ENCODE measurements around the gene SLC49A3.
"Not testable (repeated sequence)": the region's sequence is repeated elsewhere in the genome, so short reads cannot be mapped to it uniquely, and the experiment has no call there.

SLC49A3 gene

GRCh38 chr4:680091-680490 is 8.9 kb downstream of the SLC49A3 start:
- peak in 1 of 2 experiments; percentile 21 for DNase-seq

- DNase-seq, result peak in 1 of 2 experiments; percentile 21
Measured at GRCh38 chr4:679629-680028, 9.3 kb downstream of the SLC49A3 start.

GRCh38 chr4:679104-679481 is 9.9 kb downstream of the SLC49A3 start:
- peak in 1 of 2 experiments; percentile 16 for DNase-seq

GRCh38 chr4:678331-679103 is 10.4 kb downstream of the SLC49A3 start:
- peak in 1 of 2 experiments; percentile 18 for DNase-seq

- DNase-seq, result peak in 1 of 2 experiments; percentile 23
Measured at GRCh38 chr4:677431-678293, 11.3 kb downstream of the SLC49A3 start.

GRCh38 chr4:676871-677235 is 12.1 kb downstream of the SLC49A3 start:
- no peak for DNase-seq

GRCh38 chr4:675980-676870 is 12.7 kb downstream of the SLC49A3 start:
- DNase-seq, result peak in 1 of 2 experiments; percentile 26

GRCh38 chr4:675036-675882 is 13.7 kb downstream of the SLC49A3 start:
- peak; percentile 52 to 58 for DNase-seq

GRCh38 chr4:674172-675035 is 14.5 kb downstream of the SLC49A3 start, which contains the start of the genes ATP5ME and MYL5:
ATP5ME (minus strand) TSS chr4:674276; CDS start chr4:674247, 29 bp downstream.
MYL5 (plus strand) TSS chr4:674542; CDS start chr4:678027, 3,485 bp downstream.
- DNase-seq, result peak; percentile 98 to 99

- DNase-seq, result peak in 1 of 2 experiments; percentile 33
Measured at GRCh38 chr4:673349-674091, 15.4 kb downstream of the SLC49A3 start.

GRCh38 chr4:671769-672168 is 17.2 kb downstream of the SLC49A3 start:
- DNase-seq, result no peak

- DNase-seq, result not testable (repeated sequence)
Measured at GRCh38 chr4:669806-670559, 19.0 kb downstream of the SLC49A3 start.

- not testable (repeated sequence) for DNase-seq
Measured at GRCh38 chr4:668219-668618, 20.7 kb downstream of the SLC49A3 start.

- DNase-seq, result no peak
Measured at GRCh38 chr4:667545-667925, 21.4 kb downstream of the SLC49A3 start.

GRCh38 chr4:666822-667544 is 22.0 kb downstream of the SLC49A3 start:
- DNase-seq, result no peak

GRCh38 chr4:666436-666810 is 22.5 kb downstream of the SLC49A3 start:
- DNase-seq, result no peak

- DNase-seq, result no peak
Measured at GRCh38 chr4:665751-666435, 23.1 kb downstream of the SLC49A3 start.

- no peak for DNase-seq
Measured at GRCh38 chr4:665381-665750, 23.6 kb downstream of the SLC49A3 start.
